Retinal pigment epithelial cell (primary cell): ENCODE measurements around the gene PADI3.

Experiments
- DNase-seq: peaks from one replicate; pipeline ENCODE4 v3.0.0-alpha.2; 2010; ENCODE audit warnings: low read depth
- H3K4me3 ChIP-seq: 2 replicates; pipeline ENCODE4 v1.5.1; 2011; ENCODE audit warnings: mild to moderate bottlenecking, low read length, control low read depth, moderate library complexity
- CTCF ChIP-seq: conservative IDR thresholded peaks from 2 replicates; pipeline ENCODE4 v1.5.1; 2011; ENCODE audit warnings: low read depth, low read length, control low read depth, inconsistent platforms

PADI3 gene

GRCh38 chr1:17205652-17206051 is 43.2 kb upstream of the PADI3 start:
- no peak for DNase-seq
- no peak for TF ChIP-seq CTCF
- no peak overlapping the region for H3K4me3 ChIP-seq

DNA sequence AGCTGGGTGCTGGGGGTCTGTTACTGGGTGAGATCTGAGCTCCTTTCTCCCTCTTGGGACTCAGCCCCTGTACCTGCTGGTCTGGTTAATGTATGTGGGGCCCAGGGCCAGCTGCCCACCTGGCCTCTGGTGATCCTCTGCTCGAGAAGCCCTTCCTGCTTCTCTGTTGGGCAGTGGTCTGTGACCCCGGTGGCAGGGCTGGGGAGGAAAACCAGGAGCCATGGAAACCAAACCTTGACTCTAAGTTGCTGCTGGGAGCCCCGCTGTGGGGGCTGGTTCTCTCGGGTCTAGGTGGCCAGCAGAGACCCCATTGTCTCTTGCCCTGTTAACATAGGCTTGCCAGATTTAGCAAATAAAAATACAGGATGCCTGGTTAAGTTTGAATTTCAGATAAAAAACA is 42.7 kb upstream of the PADI3 start:
- TF ChIP-seq CTCF = no peak
- H3K4me3 ChIP-seq = no peak overlapping the region
- no peak for DNase-seq

GRCh38 chr1:17207046-17207445 is 41.9 kb upstream of the PADI3 start:
- DNase-seq = no peak
- no peak overlapping the region for H3K4me3 ChIP-seq
- TF ChIP-seq CTCF = no peak

- no peak for TF ChIP-seq CTCF
- H3K4me3 ChIP-seq = no peak overlapping the region
- no peak for DNase-seq
Observed at GRCh38 chr1:17207540-17207939, 41.4 kb upstream of the PADI3 start.

DNA sequence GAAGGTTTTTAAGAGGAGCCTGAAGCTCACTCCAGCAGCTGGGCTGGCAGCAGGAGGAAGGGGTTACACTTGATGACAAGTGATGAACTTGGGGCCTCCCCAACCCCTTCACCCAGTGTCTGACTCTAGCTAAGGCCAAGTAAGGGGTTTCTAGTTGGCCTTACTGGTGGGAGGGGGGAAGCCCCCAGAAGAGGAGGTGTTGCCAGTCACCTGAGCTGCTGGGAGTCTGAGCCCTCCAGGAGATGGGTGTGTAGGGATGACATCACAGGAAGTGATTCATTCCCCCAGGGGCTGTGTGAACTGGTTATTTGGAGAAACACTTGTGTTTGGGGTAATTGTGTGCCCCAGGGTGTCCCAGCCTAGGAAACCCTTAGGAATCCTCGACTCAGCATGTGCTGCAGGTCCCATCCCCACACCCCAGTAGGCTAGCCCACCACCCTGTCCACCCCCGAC is 40.9 kb upstream of the PADI3 start:
- no peak for DNase-seq
- no peak for TF ChIP-seq CTCF
- H3K4me3 ChIP-seq = no peak overlapping the region

GRCh38 chr1:17208546-17208945 is 40.4 kb upstream of the PADI3 start:
- TF ChIP-seq CTCF = no peak
- H3K4me3 ChIP-seq = no peak overlapping the region

DNA sequence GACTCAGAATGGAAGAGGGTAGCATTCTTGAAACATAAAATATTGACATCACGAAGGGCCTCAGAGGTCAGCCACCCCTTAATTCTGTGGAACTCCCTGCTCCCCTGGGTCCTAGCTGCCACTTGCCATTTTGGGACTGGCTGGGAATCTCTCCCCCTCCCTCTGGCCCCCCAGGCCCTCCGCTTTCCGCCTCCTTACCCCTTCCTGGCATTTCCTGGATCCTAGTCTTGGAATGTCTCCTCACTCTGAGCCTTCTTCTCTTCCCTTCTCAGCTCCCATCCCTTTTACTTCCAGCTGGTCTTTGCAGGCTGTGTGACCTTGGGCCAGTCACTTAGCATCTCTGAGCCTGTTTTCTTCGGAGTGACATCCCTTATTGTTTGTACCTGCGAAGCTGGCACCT is 39.5 kb upstream of the PADI3 start:
- no peak for TF ChIP-seq CTCF
- no peak overlapping the region for H3K4me3 ChIP-seq
- DNase-seq = no peak

More at GRCh38 chr1:17208546-17208945, 40.4 kb upstream of the PADI3 start:
- no peak for DNase-seq
